ENCODE data around the gene ATG4A.

DNA sequence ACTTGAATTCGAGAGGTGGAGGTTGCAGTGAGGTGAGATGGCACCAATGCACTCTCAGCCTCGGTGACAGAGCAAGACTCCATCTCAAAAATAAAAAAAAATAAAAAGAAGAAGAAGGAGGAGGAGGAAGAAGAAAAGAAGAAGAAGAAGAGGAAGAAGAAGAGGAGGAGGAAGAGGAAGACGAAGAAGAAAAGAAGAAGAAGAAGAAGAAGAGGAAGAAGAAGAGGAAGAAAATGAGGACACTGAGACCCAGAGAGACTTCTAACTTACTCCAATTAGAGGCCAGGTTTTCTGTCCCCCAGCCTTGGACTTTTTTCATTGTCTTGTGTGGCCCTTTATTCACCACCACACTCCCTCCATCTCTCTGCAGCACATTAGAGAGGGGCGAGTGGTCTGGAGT, 70.7 kb downstream of the ATG4A start:
- TF ChIP-seq, protein P1, sequence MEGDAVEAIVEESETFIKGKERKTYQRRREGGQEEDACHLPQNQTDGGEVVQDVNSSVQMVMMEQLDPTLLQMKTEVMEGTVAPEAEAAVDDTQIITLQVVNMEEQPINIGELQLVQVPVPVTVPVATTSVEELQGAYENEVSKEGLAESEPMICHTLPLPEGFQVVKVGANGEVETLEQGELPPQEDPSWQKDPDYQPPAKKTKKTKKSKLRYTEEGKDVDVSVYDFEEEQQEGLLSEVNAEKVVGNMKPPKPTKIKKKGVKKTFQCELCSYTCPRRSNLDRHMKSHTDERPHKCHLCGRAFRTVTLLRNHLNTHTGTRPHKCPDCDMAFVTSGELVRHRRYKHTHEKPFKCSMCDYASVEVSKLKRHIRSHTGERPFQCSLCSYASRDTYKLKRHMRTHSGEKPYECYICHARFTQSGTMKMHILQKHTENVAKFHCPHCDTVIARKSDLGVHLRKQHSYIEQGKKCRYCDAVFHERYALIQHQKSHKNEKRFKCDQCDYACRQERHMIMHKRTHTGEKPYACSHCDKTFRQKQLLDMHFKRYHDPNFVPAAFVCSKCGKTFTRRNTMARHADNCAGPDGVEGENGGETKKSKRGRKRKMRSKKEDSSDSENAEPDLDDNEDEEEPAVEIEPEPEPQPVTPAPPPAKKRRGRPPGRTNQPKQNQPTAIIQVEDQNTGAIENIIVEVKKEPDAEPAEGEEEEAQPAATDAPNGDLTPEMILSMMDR (IDR thresholded peaks at IDR 0.05), result no peak
- no peak for TF ChIP-seq POLR2A (IDR thresholded peaks at IDR 0.05)

All from right lobe of liver (tissue), 4 donors.